ENCODE results near the gene MYG1.
A peak's percentile ranks its signal among the peaks of the same experiment; 100 is the strongest.
"Not testable (repeated sequence)": the region's sequence is repeated elsewhere in the genome, so short reads cannot be mapped to it uniquely, and the experiment has no call there.

MYG1 gene

GRCh38 chr12:53286448-53286847 is 13.0 kb upstream of the MYG1 start:
- no peak for DNase-seq (ENCODE audit: low read depth in 3 of 3)

- peak; percentile 55 to 67 (median 57) for DNase-seq (ENCODE audit: low read depth in 3 of 3)
Measured at GRCh38 chr12:53287741-53288216, 11.7 kb upstream of the MYG1 start.

GRCh38 chr12:53288322-53288721 is 11.2 kb upstream of the MYG1 start:
- no peak for DNase-seq (ENCODE audit: low read depth in 3 of 3)

GRCh38 chr12:53289891-53290290 is 9.6 kb upstream of the MYG1 start:
- no peak for DNase-seq (ENCODE audit: low read depth in 3 of 3)

DNA sequence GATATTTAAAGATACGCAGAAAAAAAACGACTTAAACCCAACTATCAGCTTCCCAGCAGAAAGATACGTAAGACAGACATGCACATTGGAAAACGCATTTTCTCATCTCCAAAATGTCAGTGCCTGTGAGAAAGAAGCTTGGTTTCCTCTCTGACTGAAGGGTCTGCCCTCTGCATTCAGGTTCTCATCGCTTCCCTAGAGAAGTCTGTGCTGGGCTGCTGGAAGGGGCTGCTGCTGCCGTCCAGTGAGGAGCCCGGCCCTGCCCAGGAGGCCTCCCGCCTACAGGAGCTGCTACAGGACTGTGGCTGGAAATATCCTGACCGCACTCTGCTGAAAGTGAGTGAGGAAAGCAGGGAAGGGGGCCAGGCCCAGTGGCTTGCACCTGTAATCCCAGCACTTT is 8.8 kb upstream of the MYG1 start:
- DNase-seq (ENCODE audit: low read depth in 3 of 3): no peak

- no peak for DNase-seq (ENCODE audit: low read depth in 3 of 3)
Measured at GRCh38 chr12:53292426-53292825, 7.1 kb upstream of the MYG1 start.

DNA sequence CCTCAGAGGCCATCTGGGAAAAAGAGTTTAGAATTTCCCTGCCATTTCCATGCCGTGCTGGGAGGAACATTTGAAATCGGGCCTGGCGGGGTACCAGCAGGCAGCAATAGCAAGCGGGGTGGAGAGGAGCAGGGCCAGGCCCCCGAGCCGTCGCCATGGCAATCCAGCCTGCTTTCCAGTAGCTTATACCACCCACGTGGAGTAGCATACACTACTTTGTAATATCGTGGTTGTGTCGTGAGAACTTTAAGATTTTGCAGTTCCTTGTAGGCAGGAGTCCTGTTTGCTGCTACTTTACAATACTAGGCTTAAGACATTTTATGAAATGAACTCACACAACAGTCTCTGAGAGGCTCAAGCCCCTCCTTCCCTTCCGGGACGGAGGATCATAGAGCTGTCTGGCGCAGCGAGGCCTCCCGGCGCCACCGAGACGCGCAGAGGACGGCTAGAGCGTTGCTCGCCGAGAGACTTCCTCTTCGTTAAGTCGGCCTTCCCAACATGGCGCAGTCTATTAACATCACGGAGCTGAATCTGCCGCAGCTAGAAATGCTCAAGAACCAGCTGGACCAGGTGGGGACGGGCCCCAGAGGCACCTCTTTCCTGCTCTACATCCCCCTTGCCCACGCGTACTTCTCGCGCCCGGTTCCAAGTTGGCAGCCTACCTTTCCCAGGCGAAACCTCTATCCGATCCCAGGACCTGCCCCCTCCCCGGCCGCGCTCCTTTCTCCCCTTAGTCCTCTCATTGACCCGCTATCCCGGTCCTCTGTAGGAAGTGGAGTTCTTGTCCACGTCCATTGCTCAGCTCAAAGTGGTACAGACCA is 4.2 kb upstream of the MYG1 start, which contains the start of gene PFDN5:
TSS of gene PFDN5 (plus strand) at position 473 of the 821 bp plus-strand sequence. CDS start at position 499, 26 bp downstream.
- peak; percentile 69 to 78 (median 77) for DNase-seq (ENCODE audit: low read depth in 3 of 3)

GRCh38 chr12:53295891-53296219 is 3.6 kb upstream of the MYG1 start:
- DNase-seq (ENCODE audit: low read depth in 3 of 3): no peak

DNA sequence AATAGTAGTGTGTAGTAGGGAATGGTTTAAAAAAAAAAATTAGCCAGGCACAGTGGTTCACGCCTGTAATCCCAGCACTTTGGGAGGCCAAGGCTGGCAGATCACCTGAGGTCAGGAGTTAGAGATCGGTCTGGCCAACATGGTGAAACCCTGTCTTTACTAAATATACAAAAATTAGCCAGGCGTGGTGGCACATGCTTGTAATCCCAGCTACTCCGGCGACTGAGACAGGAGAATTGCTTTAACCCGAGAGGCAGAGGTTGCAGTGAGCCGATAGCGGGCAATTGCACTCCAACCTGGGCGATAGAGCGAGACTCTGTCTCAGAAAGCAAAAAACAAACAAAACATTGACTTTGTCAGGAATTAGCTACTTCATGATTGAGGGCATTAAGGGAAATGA is 2.4 kb upstream of the MYG1 start:
- DNase-seq (ENCODE audit: low read depth in 3 of 3): not testable (repeated sequence)

- DNase-seq (ENCODE audit: low read depth in 3 of 3): no peak
Measured at GRCh38 chr12:53298164-53298563, 1.3 kb upstream of the MYG1 start.

DNA sequence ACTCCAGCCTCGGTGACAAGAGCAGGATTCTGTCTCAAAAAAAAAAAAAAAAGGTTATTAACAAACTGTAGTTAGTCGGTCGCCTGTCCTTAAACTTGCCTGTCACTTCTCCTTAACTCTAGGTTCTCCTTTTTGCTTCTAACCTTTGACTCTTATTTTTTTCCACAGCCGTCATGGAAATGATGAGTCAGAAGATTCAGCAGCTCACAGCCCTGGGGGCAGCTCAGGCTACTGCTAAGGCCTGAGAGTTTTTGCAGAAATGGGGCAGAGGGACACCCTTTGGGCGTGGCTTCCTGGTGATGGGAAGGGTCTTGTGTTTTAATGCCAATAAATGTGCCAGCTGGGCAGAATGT is 418 bp upstream of the MYG1 start:
- peak in 2 of 3 experiments; percentile 12 to 14 for DNase-seq (ENCODE audit: low read depth in 3 of 3)

- DNase-seq (ENCODE audit: low read depth in 3 of 3): no peak
Measured at GRCh38 chr12:53300187-53300586, 692 bp downstream of the MYG1 start.

- no peak for DNase-seq (ENCODE audit: low read depth in 3 of 3)
Measured at GRCh38 chr12:53302903-53303302, 3.4 kb downstream of the MYG1 start.

DNA sequence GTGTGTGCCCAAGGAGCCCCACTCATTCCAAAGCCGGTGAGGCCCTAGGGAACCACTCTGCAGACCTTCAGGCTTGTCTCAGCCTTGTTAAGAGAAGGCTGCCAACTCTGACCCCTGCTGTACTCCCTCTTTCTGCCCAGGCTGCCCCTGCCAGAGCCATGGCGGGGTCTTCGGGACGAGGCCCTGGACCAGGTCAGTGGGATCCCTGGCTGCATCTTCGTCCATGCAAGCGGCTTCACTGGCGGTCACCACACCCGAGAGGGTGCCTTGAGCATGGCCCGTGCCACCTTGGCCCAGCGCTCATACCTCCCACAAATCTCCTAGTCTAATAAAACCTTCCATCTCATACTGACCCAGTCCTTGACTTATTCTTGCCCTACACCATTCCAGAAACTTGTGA is 7.3 kb downstream of the MYG1 start:
- DNase-seq (ENCODE audit: low read depth in 3 of 3): no peak

GRCh38 chr12:53308276-53308675 is 8.8 kb downstream of the MYG1 start:
- DNase-seq (ENCODE audit: low read depth in 3 of 3): no peak

DNA sequence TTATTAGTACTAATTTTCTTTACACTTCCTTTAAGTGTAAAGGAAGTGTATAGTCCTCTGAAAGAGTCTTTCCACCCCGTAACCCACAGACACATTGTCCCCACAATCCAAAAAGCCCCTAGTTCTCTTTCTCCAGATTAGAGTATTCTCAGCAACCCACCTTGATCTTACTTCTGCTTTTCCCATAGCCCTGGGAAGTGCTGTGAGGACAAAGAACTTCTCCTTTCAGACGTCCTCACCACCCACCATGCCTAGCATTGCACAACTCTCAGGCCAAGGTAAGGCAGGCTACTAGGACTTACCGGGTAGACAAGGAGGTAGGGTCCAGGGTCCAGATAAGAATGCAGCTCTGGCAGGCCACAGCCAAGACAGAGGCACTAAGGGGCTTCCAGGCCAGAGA is 14.5 kb downstream of the MYG1 start:
- DNase-seq (ENCODE audit: low read depth in 3 of 3): no peak

DNA sequence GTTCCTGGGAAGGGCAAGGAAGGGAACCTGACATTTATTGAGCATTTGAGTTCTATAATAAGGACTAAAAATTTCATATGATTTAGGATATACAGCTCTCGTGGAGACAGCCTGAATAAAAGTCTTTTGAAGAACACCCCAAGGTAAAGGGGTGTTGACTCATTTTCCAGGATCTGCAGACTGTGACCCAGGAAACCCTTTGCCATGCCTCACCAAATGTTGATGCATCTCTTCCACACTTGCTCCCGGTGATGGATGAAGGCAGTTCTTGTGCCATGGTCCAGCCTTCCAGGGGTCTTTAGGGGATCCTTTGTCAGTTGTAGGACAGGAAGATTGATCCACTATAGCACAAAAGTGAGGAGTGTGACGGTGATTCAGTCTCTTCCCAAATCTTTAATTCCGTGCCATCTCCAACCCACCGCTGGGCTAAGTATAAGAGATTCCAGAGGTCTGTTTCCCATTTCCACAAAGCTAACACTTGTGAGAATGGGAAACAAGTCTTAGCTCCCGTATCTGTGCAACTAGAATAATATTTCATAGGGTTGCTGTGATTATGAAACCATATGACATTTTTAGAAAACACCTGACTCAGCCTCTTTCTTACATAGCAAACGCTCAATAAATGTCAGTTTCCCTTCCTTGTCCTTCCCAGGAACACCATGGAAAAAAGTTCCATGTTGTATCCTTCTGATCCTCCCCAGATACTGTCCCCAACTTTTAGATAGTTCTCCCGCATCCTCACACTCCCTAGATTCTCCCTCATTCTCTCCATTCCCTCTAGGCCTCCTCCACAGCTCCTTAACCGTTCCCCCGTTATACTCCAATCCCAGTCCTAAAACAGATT is 21.1 kb downstream of the MYG1 start:
- DNase-seq (ENCODE audit: low read depth in 3 of 3): no peak

DNA sequence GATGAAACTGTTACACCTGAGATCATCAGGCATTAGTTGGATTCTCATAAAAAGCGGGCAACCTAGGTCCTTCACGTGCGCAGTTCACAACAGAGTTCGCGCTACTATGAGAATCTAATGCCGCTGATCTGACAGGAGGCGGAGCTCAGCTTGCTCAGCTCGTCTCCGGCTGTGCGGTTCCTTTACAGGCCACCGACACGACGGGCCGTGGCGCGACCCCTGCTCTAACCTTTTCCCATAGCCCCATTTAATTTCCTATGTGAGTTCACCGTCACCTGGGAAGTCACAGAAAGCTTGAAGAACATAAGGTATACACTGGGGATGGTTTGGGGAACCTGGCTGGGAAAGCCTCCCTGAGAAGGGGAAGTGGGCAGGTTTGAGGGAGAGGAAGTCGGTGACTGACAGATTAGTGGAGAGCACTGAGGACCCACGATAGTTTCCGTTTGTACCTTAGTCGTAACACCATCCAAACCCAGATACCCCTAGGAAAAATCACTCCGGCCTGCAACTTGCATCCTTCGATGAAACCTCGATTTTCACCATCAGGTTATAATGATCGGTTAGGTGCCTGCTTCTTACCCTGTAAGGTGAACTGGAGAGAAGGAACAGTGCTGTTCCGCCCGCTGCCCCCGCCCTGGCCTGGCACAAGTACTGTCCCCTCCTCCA is 24.8 kb downstream of the MYG1 start:
- peak in 2 of 3 experiments; percentile 30 to 33 for DNase-seq (ENCODE audit: low read depth in 3 of 3)

- peak; percentile 70 to 74 (median 72) for DNase-seq (ENCODE audit: low read depth in 3 of 3)
Measured at GRCh38 chr12:53324779-53325510, 25.4 kb downstream of the MYG1 start.

DNA sequence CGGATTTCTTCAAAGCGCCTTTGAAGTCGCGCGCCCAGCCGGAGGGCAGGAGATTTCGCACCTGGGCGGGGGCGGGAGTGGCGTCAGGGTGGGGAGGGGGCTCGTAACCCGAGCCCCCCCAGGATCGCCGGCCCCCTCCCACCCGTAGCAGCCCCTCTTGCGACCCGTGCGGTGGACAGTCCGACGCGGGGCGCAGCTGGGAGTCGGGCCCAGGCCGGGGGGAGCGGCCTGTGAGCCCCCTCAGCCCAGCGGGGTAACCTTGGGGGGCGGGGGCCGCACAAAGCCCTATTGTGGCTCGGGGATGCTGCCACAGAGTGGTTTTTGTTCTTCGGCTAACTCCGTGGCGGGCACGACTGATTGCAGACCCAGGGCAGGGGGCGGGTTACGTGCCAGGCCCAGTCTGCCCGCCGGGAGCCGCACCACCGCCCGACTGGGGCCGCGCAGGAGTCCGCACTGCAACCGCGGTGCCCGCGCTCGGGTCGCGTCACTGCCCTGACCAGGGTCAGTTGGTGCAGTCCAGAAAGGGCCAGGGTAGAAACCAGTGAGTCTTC is 26.1 kb downstream of the MYG1 start:
- peak in 1 of 3 experiments; percentile 9 for DNase-seq (ENCODE audit: low read depth in 3 of 3)

DNA sequence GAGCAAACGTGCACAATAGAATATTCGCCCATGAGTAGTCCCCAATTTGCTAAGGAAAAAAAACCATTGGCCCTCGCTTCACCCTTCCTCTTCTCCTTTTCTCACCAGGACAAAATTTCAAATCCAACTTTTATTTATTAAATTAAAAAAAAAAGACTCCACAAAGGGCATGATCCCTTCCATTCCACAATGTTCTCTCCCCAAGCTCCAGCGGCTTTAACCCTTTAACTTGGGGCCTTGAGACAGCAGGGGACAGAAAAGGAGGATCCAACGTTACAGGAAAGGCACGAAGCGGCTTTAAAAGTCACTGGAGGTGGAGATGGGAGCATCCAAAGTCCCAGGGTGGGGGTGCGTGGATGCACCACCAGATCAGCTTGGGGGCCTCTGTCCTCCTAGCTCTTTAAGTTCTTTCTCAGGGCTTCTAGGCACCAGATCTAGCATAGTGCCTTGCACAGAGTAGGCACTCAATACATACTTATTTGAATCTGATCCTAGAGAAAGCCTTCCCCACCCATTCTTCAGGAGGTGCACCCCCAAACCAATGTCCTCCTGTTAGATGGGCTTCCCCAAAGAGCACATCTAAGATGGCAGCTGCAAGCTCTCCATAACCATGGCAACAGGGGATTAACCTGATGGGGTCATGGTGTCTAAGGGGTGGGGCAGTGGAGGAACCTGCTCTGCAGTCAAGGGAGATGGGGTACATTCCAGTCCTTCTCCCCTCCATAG is 27.1 kb downstream of the MYG1 start:
- no peak for DNase-seq (ENCODE audit: low read depth in 3 of 3)

All from stimulated activated CD4-positive, alpha-beta T cell treated with anti-CD3 and anti-CD28 coated beads, TNF-alpha, amount 100 ng/mL, for 4 hours (primary cell).